Type B pancreatic cell (in vitro differentiated cells): ENCODE results near the gene SMIM41. TPM values are rescaled to one million over a fixed set of nuclear protein-coding genes. Genes with fewer than 3 reads are reported as not detected.
A peak's percentile ranks its signal among the peaks of the same experiment; 100 is the strongest.

Experiments used
- DNase-seq: peaks from one replicate; pipeline ENCODE4 v3.0.0; 2021; ENCODE audit warnings: mixed read lengths; ENCODE audit not compliant: unreplicated experiment; ENCODE audit errors: extremely low spot score
- H3K27ac Mint-ChIP-seq: 2 replicates; pipeline ENCODE4 v1.8.0; 2021; ENCODE audit warnings: mild to moderate bottlenecking, mixed read lengths
- H3K27me3 Mint-ChIP-seq: 2 replicates; pipeline ENCODE4 v1.8.0; 2021; ENCODE audit warnings: mixed read lengths
- H3K36me3 Mint-ChIP-seq: 2 replicates; pipeline ENCODE4 v1.8.0; 2021; ENCODE audit warnings: mixed read lengths
- H3K4me1 Mint-ChIP-seq: one replicate; pipeline ENCODE4 v1.8.0; 2021; ENCODE audit warnings: mixed read lengths; ENCODE audit not compliant: unreplicated experiment
- H3K4me3 Mint-ChIP-seq: 2 replicates; pipeline ENCODE4 v1.8.0; 2021; ENCODE audit warnings: mild to moderate bottlenecking, mixed read lengths
- H3K9me3 Mint-ChIP-seq: 2 replicates; pipeline ENCODE4 v1.8.0; 2021; ENCODE audit warnings: mixed read lengths
- CTCF ChIP-seq: fragments of 200-600 bp; sonication (generic); conservative IDR thresholded peaks from 2 replicates; pipeline ENCODE4 v1.5.0; 2021; ENCODE audit warnings: antibody characterized with exemption, mild to moderate bottlenecking
- total RNA-seq: library from RNA; stranded (reverse); gene quantifications from 2 replicates; pipeline ENCODE4 v1.2.1, GENCODE V29; 2021; ENCODE audit warnings: low replicate concordance

The SMIM41 gene
- total RNA-seq, 1 donor from 2014 or later, result not detected

GRCh38 chr12:52123487-52124186 is 44.1 kb downstream of the SMIM41 start:
- no peaks in the 10 kb centered on the region for H3K36me3 Mint-ChIP-seq
- DNase-seq, result no peak

GRCh38 chr12:52125476-52125900 is 46.0 kb downstream of the SMIM41 start:
- Mint-ChIP-seq H3K27ac (peak overlapping the region; percentile 13), H3K27me3 (peaks cover 3% of the 10 kb centered on the region), H3K4me1 (peaks cover 9% of the 10 kb centered on the region), H3K4me3 (no peak overlapping the region), H3K9me3 (no peaks in the 10 kb centered on the region), H3K36me3 (no peaks in the 10 kb centered on the region)
- no peak for TF ChIP-seq CTCF
- no peak for DNase-seq

More at GRCh38 chr12:52123487-52124186, 44.1 kb downstream of the SMIM41 start:
- TF ChIP-seq CTCF, result no peak
- H3K27me3 Mint-ChIP-seq, result peaks cover 6% of the 10 kb centered on the region
- H3K4me3 Mint-ChIP-seq, result no peak overlapping the region
- H3K27ac Mint-ChIP-seq, result no peak overlapping the region
- H3K9me3 Mint-ChIP-seq, result no peaks in the 10 kb centered on the region
- peaks cover 19% of the 10 kb centered on the region for H3K4me1 Mint-ChIP-seq

GRCh38 chr12:52126050-52126604 is 46.6 kb downstream of the SMIM41 start:
- no peak for TF ChIP-seq CTCF
- H3K27ac Mint-ChIP-seq, result peak overlapping the region; percentile 13
- H3K27me3 Mint-ChIP-seq, result peaks cover 3% of the 10 kb centered on the region
- peaks cover 9% of the 10 kb centered on the region for H3K4me1 Mint-ChIP-seq
- no peaks in the 10 kb centered on the region for H3K36me3 Mint-ChIP-seq
- no peaks in the 10 kb centered on the region for H3K9me3 Mint-ChIP-seq
- H3K4me3 Mint-ChIP-seq, result no peak overlapping the region
- no peak for DNase-seq

DNA sequence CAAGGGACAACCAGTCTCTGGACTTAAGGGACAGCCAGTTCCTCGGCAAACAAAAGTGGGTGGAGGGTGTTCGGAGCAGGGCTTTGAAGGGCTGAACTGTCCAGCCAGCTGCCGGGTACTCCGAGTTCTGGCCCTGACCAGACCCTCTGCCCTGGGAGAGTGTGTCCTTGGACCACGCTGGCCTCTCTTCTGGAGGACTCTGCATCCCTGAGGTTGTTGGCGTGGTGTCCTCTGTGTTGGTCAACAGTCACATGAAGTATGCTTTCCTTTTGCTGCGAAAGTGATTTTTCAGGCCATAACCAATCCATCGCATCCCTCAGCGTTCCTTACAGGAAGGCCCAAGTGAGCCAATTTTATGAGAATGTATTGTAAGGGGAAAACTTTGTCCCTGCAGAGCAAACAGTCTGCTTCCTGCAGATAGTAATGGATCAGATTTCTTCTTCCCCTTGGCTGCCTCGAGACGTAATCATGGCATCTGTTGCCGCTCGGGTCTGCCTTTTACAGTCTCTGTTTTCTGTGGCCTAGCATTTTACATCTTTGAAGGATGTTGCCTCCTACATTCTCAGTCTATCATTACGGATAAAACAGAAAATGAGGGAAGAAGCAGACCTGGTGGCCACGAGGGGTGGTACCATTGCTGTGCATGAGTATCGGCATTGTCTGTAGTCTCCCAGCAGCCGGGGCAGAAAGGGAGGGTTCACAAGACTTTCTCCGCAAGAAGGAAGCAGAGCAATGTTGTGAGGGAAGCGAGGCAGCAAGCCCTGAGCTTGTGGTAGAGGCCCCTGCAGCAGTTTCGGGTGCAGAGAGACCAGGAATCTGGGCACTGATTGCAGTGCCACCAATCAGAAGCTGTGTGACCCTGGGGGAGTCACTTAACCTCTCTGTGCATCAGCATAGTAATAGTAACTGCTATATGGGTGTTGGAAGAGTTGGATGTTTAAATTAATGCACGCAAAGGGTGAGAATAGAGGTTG is 47.4 kb downstream of the SMIM41 start:
- no peaks in the 10 kb centered on the region for H3K36me3 Mint-ChIP-seq
- no peak overlapping the region for H3K27ac Mint-ChIP-seq
- H3K4me1 Mint-ChIP-seq, result peaks cover 9% of the 10 kb centered on the region

More for the DNA sequence above, 47.4 kb downstream of the SMIM41 start:
- no peak for DNase-seq
- peaks cover 5% of the 10 kb centered on the region for H3K27me3 Mint-ChIP-seq
- peak; percentile 29 for TF ChIP-seq CTCF
- H3K9me3 Mint-ChIP-seq, result no peaks in the 10 kb centered on the region
- no peak overlapping the region for H3K4me3 Mint-ChIP-seq
